ENCODE data around the gene AGBL5. TPM values are rescaled to one million over a fixed set of nuclear protein-coding genes. Genes with fewer than 3 reads are reported as not detected.

Gene AGBL5
- total and polyA plus RNA-seq, 5 donors, result 5.9 to 12.4 (median 11.0) TPM

DNA sequence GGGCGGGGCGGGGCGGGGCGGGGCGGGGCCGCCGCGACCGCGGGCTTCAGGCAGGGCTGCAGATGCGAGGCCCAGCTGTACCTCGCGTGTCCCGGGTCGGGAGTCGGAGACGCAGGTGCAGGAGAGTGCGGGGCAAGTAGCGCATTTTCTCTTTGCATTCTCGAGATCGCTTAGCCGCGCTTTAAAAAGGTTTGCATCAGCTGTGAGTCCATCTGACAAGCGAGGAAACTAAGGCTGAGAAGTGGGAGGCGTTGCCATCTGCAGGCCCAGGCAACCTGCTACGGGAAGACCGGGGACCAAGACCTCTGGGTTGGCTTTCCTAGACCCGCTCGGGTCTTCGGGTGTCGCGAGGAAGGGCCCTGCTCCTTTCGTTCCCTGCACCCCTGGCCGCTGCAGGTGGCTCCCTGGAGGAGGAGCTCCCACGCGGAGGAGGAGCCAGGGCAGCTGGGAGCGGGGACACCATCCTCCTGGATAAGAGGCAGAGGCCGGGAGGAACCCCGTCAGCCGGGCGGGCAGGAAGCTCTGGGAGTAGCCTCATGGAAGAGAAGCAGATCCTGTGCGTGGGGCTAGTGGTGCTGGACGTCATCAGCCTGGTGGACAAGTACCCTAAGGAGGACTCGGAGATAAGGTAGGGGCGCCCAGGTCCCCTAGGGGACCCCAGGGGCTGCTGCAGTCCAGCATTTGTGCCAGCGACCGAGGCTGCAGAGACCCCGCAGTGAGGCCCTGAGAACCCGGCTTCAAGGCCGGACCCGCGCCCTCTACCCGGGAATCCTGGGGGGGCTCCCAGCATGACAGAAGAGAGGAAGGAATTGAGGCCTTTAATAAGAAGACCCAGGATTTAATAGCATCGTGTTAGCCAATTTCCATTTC, 35.5 kb downstream of the AGBL5 start, which contains the start of gene KHK:
KHK (plus strand) TSS at position 49 of the 870 bp plus-strand sequence; CDS start at position 537, 488 bp downstream.
- DNase-seq (peak; percentile 69 to 86 (median 85)), ATAC-seq (peak; percentile 24 to 38)
- 11% methylated on average over 54 of the region's 54 CpGs for WGBS
- H3K4me3 ChIP-seq (ENCODE audit: low read length), result peak within 1 kb of the TSS; percentile 74
- peak within 1 kb of the TSS; percentile 67 for H3K27ac ChIP-seq (ENCODE audit: low read length)
- no peaks in the 10 kb centered on the region for H3K27me3 ChIP-seq (ENCODE audit: control insufficient read depth, insufficient read depth)
- intact Hi-C loops (cut with DNase I), result loop anchor here (5.0 to 10.0 kb wide), 5 partner anchors 35 to 125 kb away; partner anchors contain the start of genes TMEM214 (in 3 of the 4) and AGBL5 (in 1 of the 4)
- no peaks in the 10 kb centered on the region for H3K9me3 ChIP-seq (ENCODE audit: control insufficient read depth, low read length)
- no peaks in the 10 kb centered on the region for H3K4me1 ChIP-seq (ENCODE audit: control insufficient read depth, insufficient read depth, low read length)

DNA sequence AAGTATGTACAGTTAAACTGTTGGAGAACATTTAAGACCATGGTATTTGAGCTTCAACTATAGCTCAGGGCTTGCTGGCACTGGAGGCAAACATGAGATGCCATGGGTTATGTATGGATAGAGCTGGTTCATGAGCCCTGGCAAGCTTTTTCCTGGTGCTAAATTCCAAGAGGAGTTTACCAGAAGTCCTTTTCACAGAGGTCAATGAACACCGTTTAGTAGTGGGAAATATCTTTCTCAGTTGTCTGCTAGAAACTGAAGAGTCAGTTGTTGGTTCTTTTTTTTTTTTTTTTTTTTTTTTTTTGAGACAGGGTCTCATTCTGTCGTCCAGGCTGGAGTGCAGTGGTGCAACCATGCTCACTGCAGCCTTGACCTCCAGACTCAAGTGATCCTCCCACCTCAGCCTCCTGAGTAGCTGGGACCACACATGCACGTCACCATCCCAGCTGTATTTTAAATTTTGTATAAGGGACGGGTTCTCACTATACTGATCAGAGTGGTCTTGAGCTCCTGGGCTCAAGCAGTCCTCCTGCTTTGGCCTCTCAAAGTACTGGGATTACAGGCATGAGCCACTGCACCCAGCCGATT, 36.4 kb downstream of the AGBL5 start:
- Histone ChIP-seq H3K27me3 (ENCODE audit: control insufficient read depth, insufficient read depth) (no peaks in the 10 kb centered on the region), H3K4me1 (ENCODE audit: control insufficient read depth, insufficient read depth, low read length) (no peaks in the 10 kb centered on the region), H3K4me3 (ENCODE audit: low read length) (no peak overlapping the region), H3K27ac (ENCODE audit: low read length) (no peak overlapping the region), H3K9me3 (ENCODE audit: control insufficient read depth, low read length) (no peaks in the 10 kb centered on the region)
- peak in 1 of 3 donors; percentile 9 for DNase-seq
- ATAC-seq, result no peak
- 84% methylated on average over 5 of the region's 5 CpGs for WGBS
- intact Hi-C loops (cut with DNase I), result loop anchor here (5.0 to 10.0 kb wide), 5 partner anchors 36 to 126 kb away; partner anchors contain the start of genes TMEM214 (in 3 of the 4) and AGBL5 (in 1 of the 4)

DNA sequence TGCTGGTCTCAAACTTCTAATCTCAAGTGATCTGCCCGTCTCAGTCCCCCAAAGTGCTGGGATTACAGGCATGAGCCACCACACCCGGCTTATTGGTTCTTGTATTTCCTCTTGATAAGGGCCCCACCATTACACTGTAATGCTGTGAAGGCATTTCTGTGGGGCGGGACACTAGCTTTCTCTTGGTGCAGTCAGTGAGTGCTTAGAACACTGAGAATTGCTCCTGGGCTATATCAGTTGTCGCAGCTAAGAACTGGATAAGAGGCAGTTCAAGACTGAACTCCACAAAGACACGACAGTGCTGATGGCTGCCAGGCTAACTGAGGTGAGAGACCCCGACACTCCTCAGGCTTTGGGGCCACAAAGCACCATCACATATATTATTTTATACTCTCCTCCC, 37.2 kb downstream of the AGBL5 start:
- no peaks in the 10 kb centered on the region for H3K4me1 ChIP-seq (ENCODE audit: control insufficient read depth, insufficient read depth, low read length)
- WGBS, result 88% methylated on average over 6 of the region's 6 CpGs
- DNase-seq, result no peak
- H3K9me3 ChIP-seq (ENCODE audit: control insufficient read depth, low read length), result no peaks in the 10 kb centered on the region
- H3K4me3 ChIP-seq (ENCODE audit: low read length), result no peak overlapping the region
- H3K27ac ChIP-seq (ENCODE audit: low read length), result no peak overlapping the region
- intact Hi-C loops (cut with DNase I), result loop anchor here (5.0 to 10.0 kb wide), 5 partner anchors 36 to 126 kb away; partner anchors contain the start of genes TMEM214 (in 3 of the 4) and AGBL5 (in 1 of the 4)
- H3K27me3 ChIP-seq (ENCODE audit: control insufficient read depth, insufficient read depth), result no peaks in the 10 kb centered on the region
- ATAC-seq, result no peak

GRCh38 chr2:27089111-27089954, 37.9 kb downstream of the AGBL5 start:
- Histone ChIP-seq H3K4me1 (ENCODE audit: control insufficient read depth, insufficient read depth, low read length) (no peaks in the 10 kb centered on the region), H3K9me3 (ENCODE audit: control insufficient read depth, low read length) (no peaks in the 10 kb centered on the region), H3K27ac (ENCODE audit: low read length) (no peak overlapping the region), H3K4me3 (ENCODE audit: low read length) (no peak overlapping the region), H3K27me3 (ENCODE audit: control insufficient read depth, insufficient read depth) (no peaks in the 10 kb centered on the region)
- WGBS, result 89% methylated on average over 14 of the region's 14 CpGs
- DNase-seq (peak in 1 of 3 donors; percentile 36), ATAC-seq (no peak)
- intact Hi-C loops (cut with DNase I), result loop anchor here (5.0 to 10.0 kb wide), 5 partner anchors 37 to 127 kb away; partner anchors contain the start of genes TMEM214 (in 3 of the 4) and AGBL5 (in 1 of the 4)

DNA sequence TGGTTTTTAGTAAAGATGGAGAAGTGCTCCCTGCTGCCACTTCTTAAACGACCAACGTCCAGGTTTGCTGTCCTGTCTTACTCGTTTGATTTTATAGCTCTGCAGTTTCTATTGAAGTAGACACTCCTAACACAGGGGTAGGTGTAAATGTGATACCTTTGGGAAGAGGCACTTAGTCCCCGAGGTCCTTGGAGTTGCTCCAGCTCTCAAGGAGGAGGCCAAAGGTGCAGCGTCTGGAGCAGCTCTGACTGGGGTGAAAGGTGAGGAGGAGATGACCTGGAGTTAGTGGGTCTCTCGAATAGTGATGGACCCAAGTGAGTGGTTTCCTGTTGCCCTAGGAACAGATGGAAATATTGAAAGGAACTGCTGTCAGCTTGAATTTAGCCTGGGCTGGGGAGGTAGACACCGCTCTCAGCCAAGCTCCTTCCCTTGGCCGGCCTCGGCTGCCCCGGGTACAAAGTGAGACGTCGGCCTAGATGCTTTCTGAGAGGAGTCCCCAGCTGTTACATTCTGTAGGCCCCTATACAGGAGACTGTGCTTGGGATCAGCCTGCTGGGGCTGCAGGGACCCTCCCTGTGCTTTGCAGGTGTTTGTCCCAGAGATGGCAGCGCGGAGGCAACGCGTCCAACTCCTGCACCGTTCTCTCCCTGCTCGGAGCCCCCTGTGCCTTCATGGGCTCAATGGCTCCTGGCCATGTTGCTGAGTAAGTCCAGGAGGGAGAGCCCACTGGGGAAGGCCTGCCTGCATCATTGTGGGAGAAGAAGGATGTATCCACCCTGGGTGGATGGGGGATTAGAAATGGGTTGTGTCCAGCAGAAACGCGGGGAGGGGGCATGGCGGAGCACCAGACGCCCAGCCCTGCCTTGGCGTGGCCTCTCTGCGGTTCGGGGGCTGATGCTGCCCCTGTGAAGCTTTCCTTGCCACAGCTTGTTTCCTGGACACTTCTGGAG, 40.6 kb downstream of the AGBL5 start:
- Histone ChIP-seq H3K9me3 (ENCODE audit: control insufficient read depth, low read length) (no peaks in the 10 kb centered on the region), H3K4me3 (ENCODE audit: low read length) (no peak overlapping the region), H3K27me3 (ENCODE audit: control insufficient read depth, insufficient read depth) (no peaks in the 10 kb centered on the region), H3K4me1 (ENCODE audit: control insufficient read depth, insufficient read depth, low read length) (no peaks in the 10 kb centered on the region), H3K27ac (ENCODE audit: low read length) (no peak overlapping the region)
- peak in 1 of 3 donors; percentile 13 for DNase-seq
- WGBS, result 76% methylated on average over 25 of the region's 25 CpGs
- intact Hi-C loops (cut with DNase I), result loop anchor here in 2 of 4 donors (10.0 kb wide), 1 partner anchor 193 kb away; the partner anchor contains the start of gene TRIM54 (in 2 of the 2)
- no peak for ATAC-seq

GRCh38 chr2:27092696-27093429, 41.4 kb downstream of the AGBL5 start:
- H3K4me3 ChIP-seq (ENCODE audit: low read length), result no peak overlapping the region
- H3K9me3 ChIP-seq (ENCODE audit: control insufficient read depth, low read length), result no peaks in the 10 kb centered on the region
- no peaks in the 10 kb centered on the region for H3K4me1 ChIP-seq (ENCODE audit: control insufficient read depth, insufficient read depth, low read length)
- no peak for ATAC-seq
- 65% methylated on average over 10 of the region's 10 CpGs for WGBS
- H3K27ac ChIP-seq (ENCODE audit: low read length), result no peak overlapping the region
- peak in 1 of 3 donors; percentile 40 for DNase-seq
- intact Hi-C loops (cut with DNase I), result loop anchor here in 2 of 4 donors (10.0 kb wide), 1 partner anchor 192 kb away; the partner anchor contains the start of gene TRIM54 (in 2 of the 2)
- H3K27me3 ChIP-seq (ENCODE audit: control insufficient read depth, insufficient read depth), result no peaks in the 10 kb centered on the region

GRCh38 chr2:27093430-27094352, 42.2 kb downstream of the AGBL5 start:
- 90% methylated on average over 6 of the region's 6 CpGs for WGBS
- no peak overlapping the region for H3K27ac ChIP-seq (ENCODE audit: low read length)
- DNase-seq (peak in 1 of 3 donors; percentile 20), ATAC-seq (no peak)
- no peaks in the 10 kb centered on the region for H3K4me1 ChIP-seq (ENCODE audit: control insufficient read depth, insufficient read depth, low read length)
- no peaks in the 10 kb centered on the region for H3K27me3 ChIP-seq (ENCODE audit: control insufficient read depth, insufficient read depth)
- no peak overlapping the region for H3K4me3 ChIP-seq (ENCODE audit: low read length)
- H3K9me3 ChIP-seq (ENCODE audit: control insufficient read depth, low read length), result no peaks in the 10 kb centered on the region
- intact Hi-C loops (cut with DNase I), result loop anchor here in 2 of 4 donors (10.0 kb wide), 1 partner anchor 191 kb away; the partner anchor contains the start of gene TRIM54 (in 2 of the 2)

DNA sequence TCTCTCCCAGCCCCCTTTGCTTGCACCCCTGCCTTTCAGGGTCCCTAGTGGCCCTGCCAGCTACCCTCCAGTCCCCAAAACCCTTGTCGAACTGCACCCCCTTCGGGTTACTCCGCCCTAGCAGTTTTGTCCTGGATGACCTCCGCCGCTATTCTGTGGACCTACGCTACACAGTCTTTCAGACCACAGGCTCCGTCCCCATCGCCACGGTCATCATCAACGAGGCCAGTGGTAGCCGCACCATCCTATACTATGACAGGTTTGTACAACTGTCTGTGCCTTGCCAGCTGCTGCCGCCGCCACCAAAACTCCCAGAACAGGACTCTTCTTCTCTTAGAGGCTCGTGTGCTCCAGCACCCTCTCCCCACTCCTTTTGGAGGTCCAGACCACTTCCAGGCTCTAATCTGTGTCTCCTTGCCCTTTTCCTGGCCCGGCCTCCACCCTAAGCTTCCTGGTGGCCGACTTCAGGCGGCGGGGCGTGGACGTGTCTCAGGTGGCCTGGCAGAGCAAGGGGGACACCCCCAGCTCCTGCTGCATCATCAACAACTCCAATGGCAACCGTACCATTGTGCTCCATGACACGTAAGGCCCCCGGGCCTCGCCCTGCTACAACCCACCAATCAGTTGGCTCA, 43.0 kb downstream of the AGBL5 start:
- Histone ChIP-seq H3K27ac (ENCODE audit: low read length) (no peak overlapping the region), H3K27me3 (ENCODE audit: control insufficient read depth, insufficient read depth) (no peaks in the 10 kb centered on the region), H3K4me1 (ENCODE audit: control insufficient read depth, insufficient read depth, low read length) (no peaks in the 10 kb centered on the region), H3K9me3 (ENCODE audit: control insufficient read depth, low read length) (no peaks in the 10 kb centered on the region), H3K4me3 (ENCODE audit: low read length) (no peak overlapping the region)
- ATAC-seq (no peak), DNase-seq (peak in 1 of 3 donors; percentile 40)
- WGBS, result 93% methylated on average over 24 of the region's 24 CpGs
- intact Hi-C loops (cut with DNase I), result loop anchor here in 2 of 4 donors (10.0 kb wide), 1 partner anchor 190 kb away; the partner anchor contains the start of gene TRIM54 (in 2 of the 2)

Measured in right cardiac atrium (tissue), 5 donors.